GM19397 (cell line): ENCODE results near the gene JCAD.

Source experiments
- ATAC-seq: cut with Tn5 transposase; IDR thresholded peaks from one replicate; pipeline ENCODE4 v1.9.1; 2021; ENCODE audit warnings: mild to moderate bottlenecking, moderate library complexity; ENCODE audit not compliant: unreplicated experiment

The JCAD gene

GRCh38 chr10:30074933-30075332, 15.5 kb upstream of the JCAD start:
- ATAC-seq: no peak

- ATAC-seq: no peak
Observed at GRCh38 chr10:30074090-30074489, 14.7 kb upstream of the JCAD start.

GRCh38 chr10:30073767-30074060, 14.3 kb upstream of the JCAD start:
- ATAC-seq: no peak

GRCh38 chr10:30073045-30073766, 13.8 kb upstream of the JCAD start:
- ATAC-seq: no peak

- no peak for ATAC-seq
Observed at GRCh38 chr10:30072068-30072467, 12.7 kb upstream of the JCAD start.

GRCh38 chr10:30070001-30070685, 10.8 kb upstream of the JCAD start:
- ATAC-seq: no peak

- no peak for ATAC-seq
Observed at GRCh38 chr10:30068492-30069223, 9.3 kb upstream of the JCAD start.

- no peak for ATAC-seq
Observed at GRCh38 chr10:30063099-30063498, 3.7 kb upstream of the JCAD start.

- ATAC-seq: no peak
Observed at GRCh38 chr10:30062582-30062981, 3.2 kb upstream of the JCAD start.

- ATAC-seq: no peak
Observed at GRCh38 chr10:30062090-30062489, 2.7 kb upstream of the JCAD start.

GRCh38 chr10:30058570-30059132, 735 bp downstream of the JCAD start:
- peak; percentile 20 for ATAC-seq

GRCh38 chr10:30057894-30058556, 1.4 kb downstream of the JCAD start:
- no peak for ATAC-seq

- no peak for ATAC-seq
Observed at GRCh38 chr10:30057421-30057841, 2.0 kb downstream of the JCAD start.

- ATAC-seq: no peak
Observed at GRCh38 chr10:30056767-30057355, 2.5 kb downstream of the JCAD start.

- no peak for ATAC-seq
Observed at GRCh38 chr10:30056281-30056680, 3.1 kb downstream of the JCAD start.

- no peak for ATAC-seq
Observed at GRCh38 chr10:30055226-30055662, 4.1 kb downstream of the JCAD start.

GRCh38 chr10:30052062-30052461, 7.3 kb downstream of the JCAD start:
- ATAC-seq: no peak

- no peak for ATAC-seq
Observed at GRCh38 chr10:30051220-30051619, 8.2 kb downstream of the JCAD start.

- ATAC-seq: no peak
Observed at GRCh38 chr10:30050411-30050810, 9.0 kb downstream of the JCAD start.

GRCh38 chr10:30048768-30049517, 10.4 kb downstream of the JCAD start:
- no peak for ATAC-seq
